ENCODE measurements around the gene RAC2. TPM values are rescaled to one million over a fixed set of nuclear protein-coding genes. Genes with fewer than 3 reads are reported as not detected.

Gene RAC2
- total and polyA plus RNA-seq, 2 of the 8 experiments (the other 6 are each of a cell fraction or from before 2014, with no cell fraction given), result 2.3 to 4.3 TPM

DNA sequence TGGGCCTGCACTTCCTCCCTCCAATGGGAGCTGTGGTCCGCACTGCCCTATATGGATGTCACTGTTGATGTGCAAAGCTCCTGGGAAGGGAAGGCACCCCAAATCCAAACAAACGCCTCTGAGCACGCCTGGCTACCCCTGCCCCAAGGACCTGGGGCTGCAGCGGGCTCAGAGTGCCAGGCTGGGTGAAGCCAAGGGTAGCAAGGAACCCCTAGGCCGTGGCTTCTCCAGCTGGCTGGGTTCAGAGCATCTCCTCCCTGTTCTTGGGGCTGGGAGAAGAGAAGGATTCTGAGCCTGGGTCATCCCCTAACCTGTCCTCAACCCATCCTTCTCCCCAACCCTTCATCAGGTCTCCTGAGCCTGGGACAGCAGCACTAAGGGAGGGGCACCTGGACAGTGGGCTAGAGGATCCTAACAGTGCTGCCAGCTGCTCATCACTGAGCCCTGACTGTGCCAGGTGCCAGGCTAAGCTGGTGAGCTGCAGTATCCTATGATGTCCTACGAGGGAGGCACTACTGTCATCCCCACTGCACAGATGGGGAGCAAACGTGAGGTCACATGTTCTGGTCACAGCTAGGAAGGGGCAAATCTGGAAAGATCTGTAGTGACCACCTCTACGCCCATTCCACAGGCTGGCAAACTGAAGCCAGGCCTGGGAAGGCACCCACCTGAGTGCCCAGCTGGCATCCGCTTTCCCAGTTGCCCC, 34.8 kb downstream of the RAC2 start:
- Histone ChIP-seq H3K56ac (replicated peaks; ENCODE audit: insufficient read length, low read depth, low read length) (no peak overlapping the region), H2BK12ac (ENCODE audit: low read depth, low read length) (no peak overlapping the region), H2AK5ac (ENCODE audit: low read depth, low read length) (no peak overlapping the region), H3K9ac (replicated peaks in 1 of 4; ENCODE audit: extremely low read depth in 1 of 4, low read depth in 3 of 4, low read length in 3 of 4) (no peak overlapping the region), H2BK5ac (ENCODE audit: low read depth, low read length) (no peak overlapping the region), H4K91ac (replicated peaks; ENCODE audit: insufficient read length, low read length) (no peak overlapping the region), H2BK20ac (ENCODE audit: low read length) (no peak overlapping the region), H3K23ac (ENCODE audit: insufficient read length) (no peak overlapping the region), H3K14ac (ENCODE audit: insufficient read length) (no peak overlapping the region), H4K20me1 (replicated peaks in 1 of 2; ENCODE audit: control insufficient read depth in 1 of 2, insufficient read depth in 2 of 2, low read length in 2 of 2) (no peaks in the 10 kb centered on the region), H3K18ac (ENCODE audit: extremely low read depth, low read length) (no peak overlapping the region), H3K23me2 (ENCODE audit: low read depth, low read length) (peaks cover 3% of the 10 kb centered on the region; the same call in 1 of the 2 replicates), H4K8ac (ENCODE audit: extremely low read depth, insufficient read depth, low read length) (peak overlapping the region; percentile 1; the same call in 1 of the 2 replicates), H4K5ac (ENCODE audit: insufficient read length, low read depth, low read length) (no peak overlapping the region), H2AFZ (ENCODE audit: low read length) (no peak overlapping the region), H2BK15ac (ENCODE audit: low read length) (no peak overlapping the region), H3K4ac (replicated peaks; ENCODE audit: insufficient read length, low read depth, low read length) (no peak overlapping the region), H3K9me3 (ENCODE audit: insufficient read depth in 2 of 2, low read depth in 1 of 2, low read length in 1 of 2) (no peaks in the 10 kb centered on the region), H3K4me3 (ENCODE audit: extremely low read depth in 1 of 4, insufficient read depth in 2 of 4, low read depth in 3 of 4, low read length in 4 of 4) (no peak overlapping the region), H3K36me3 (ENCODE audit: control insufficient read depth in 2 of 4, insufficient read depth in 4 of 4, low read length in 3 of 4) (no peaks in the 10 kb centered on the region), H3K4me1 (replicated peaks in 1 of 4; ENCODE audit: control insufficient read depth in 3 of 4, insufficient read depth in 4 of 4, low read length in 3 of 4) (peaks cover 0 to 8% (median 3%) of the 10 kb centered on the region in 4 experiments; a peak in 6 of 7 replicates), H3K79me1 (ENCODE audit: low read depth, low read length) (no peaks in the 10 kb centered on the region), H2BK120ac (replicated peaks; ENCODE audit: low read depth, low read length) (no peak overlapping the region), H3K27ac (ENCODE audit: low read depth, low read length) (no peak overlapping the region), H3K27me3 (replicated peaks in 1 of 4; ENCODE audit: control insufficient read depth in 3 of 4, extremely low read depth in 1 of 4, insufficient read depth in 3 of 4, low read length in 3 of 4) (peaks cover 0 to 4% (median 1%) of the 10 kb centered on the region in 4 experiments; a peak in 3 of 7 replicates), H3K4me2 (ENCODE audit: insufficient read depth in 1 of 2, low read depth in 2 of 2, low read length in 2 of 2) (no peak overlapping the region), H3K79me2 (ENCODE audit: control insufficient read depth in 1 of 2, insufficient read depth in 2 of 2, low read length in 2 of 2) (no peaks in the 10 kb centered on the region)
- no peak for FAIRE-seq
- TF ChIP-seq RAD21 (IDR thresholded peaks at IDR 0.05 in 1 of 2, conservative IDR thresholded peaks at IDR 0.05 in 1 of 2; ENCODE audit: low read depth in 2 of 2, low read length in 2 of 2) (no peak), RBBP5 (IDR thresholded peaks at IDR 0.05; ENCODE audit: borderline replicate concordance, low read depth, low read length) (no peak), CTCF (IDR thresholded peaks at IDR 0.05; ENCODE audit: control extremely low read depth in 1 of 3, insufficient read depth in 1 of 3, low read depth in 1 of 3, low read length in 3 of 3) (no peak)
- TF ChIP-seq, protein P1, sequence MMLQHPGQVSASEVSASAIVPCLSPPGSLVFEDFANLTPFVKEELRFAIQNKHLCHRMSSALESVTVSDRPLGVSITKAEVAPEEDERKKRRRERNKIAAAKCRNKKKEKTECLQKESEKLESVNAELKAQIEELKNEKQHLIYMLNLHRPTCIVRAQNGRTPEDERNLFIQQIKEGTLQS (IDR thresholded peaks at IDR 0.05; ENCODE audit: insufficient read depth, low read depth, low read length), result no peak
- 82% methylated on average over 9 of the region's 9 CpGs; no CpG with 5 or more reads in 1 of the 2 experiments for WGBS, 2 experiments (ENCODE audit: extremely low coverage in 1 of 2, insufficient coverage in 1 of 2, insufficient read length in 1 of 2, insufficient replicate concordance in 2 of 2, low coverage in 1 of 2, low lambda C conversion rate in 2 of 2, missing lambda C conversion rate in 1 of 2)
- DNase-seq (ENCODE audit: low read depth in 1 of 2, low spot score in 2 of 2), result no peak
- POLR2A ChIA-PET (ENCODE audit: partially characterized antibody), result interaction anchor here (1.8 kb wide), 1 partner anchor 9 kb away, joined by 4 read pairs; no protein-coding TSS in a partner anchor
- CTCF ChIA-PET (ENCODE audit: partially characterized antibody), result interaction anchor here (0.9 to 2.8 kb wide), 8 partner anchors 9 to 107 kb away, joined by 3 to 29 read pairs (median 4); no protein-coding TSS in a partner anchor
